ENCODE data around the gene DENND5B. TPM values are rescaled to one million over a fixed set of nuclear protein-coding genes. Genes with fewer than 3 reads are reported as not detected.
"Not testable (repeated sequence)": the region's sequence is repeated elsewhere in the genome, so short reads cannot be mapped to it uniquely, and the experiment has no call there.

The DENND5B gene
- total RNA-seq, 1 experiment from 2014 or later: 34.9 TPM

DNA sequence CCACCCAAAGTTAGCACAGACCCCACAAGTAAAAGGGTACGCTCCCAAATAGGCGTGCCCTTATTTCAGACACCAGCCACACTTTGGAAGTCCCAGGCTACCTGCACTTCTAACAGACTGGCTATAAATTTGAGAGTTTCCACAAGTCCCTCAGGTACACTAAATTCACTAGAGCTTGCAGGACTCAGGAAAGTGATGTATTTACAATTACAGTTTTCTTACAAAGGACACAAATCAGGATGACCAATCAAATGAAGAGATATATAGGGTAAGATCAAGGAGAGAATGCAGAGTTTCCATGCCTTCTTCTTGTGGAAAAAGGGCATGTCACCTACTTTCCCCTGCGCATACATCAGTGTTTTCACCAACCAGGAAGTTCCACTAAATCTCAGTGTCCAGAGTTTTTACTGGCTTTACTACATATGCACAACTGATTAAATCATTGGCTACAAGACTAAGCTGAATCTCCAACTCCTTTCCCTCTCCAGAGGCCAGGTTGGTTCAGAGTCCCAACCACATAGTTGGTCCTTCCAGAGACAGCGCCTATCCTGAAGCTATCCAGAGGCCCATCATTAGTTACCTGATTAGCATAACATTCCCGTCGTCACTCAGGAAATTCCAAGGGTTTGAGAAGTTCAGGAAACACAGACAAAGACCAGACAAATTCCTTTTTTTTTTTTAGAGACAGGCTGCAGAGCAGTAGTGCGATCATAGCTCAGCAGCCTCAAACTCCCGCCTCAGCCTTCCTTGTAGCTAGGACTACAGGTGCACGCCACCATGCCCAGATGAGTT lies 84.2 kb downstream of the DENND5B start:
- intact Hi-C loops (cut with micrococcal nuclease; ENCODE audit: unreplicated experiment): no loop called here
- Mint-ChIP-seq H3K27me3 (ENCODE audit: insufficient read depth, unreplicated experiment) (no peaks in the 10 kb centered on the region), H3K4me3 (ENCODE audit: unreplicated experiment) (no peak overlapping the region), H3K27ac (ENCODE audit: unreplicated experiment) (no peak overlapping the region), H3K36me3 (ENCODE audit: insufficient read depth, unreplicated experiment) (no peaks in the 10 kb centered on the region), H3K9me3 (ENCODE audit: unreplicated experiment) (no peaks in the 10 kb centered on the region), H3K4me1 (ENCODE audit: low read depth, unreplicated experiment) (no peaks in the 10 kb centered on the region)
- H3K36me3 ChIP-seq (ENCODE audit: control insufficient read depth, insufficient read depth, low read length): no peaks in the 10 kb centered on the region
- no TSS peak for BruUV-seq (replicated peaks)
- H3K4me3 ChIP-seq (ENCODE audit: low read depth, low read length): no peak overlapping the region
- H3K4me1 ChIP-seq: 0 out of 2 replicates have a peak, but pooled peaks cover 4% of the 10 kb centered on the region
- no peak for DNase-seq
- CTCF ChIA-PET: no interaction called here
- no peaks in the 10 kb centered on the region for H3K27me3 ChIP-seq (replicated peaks; ENCODE audit: control insufficient read depth, insufficient read depth, low read length)
- POLR2A ChIA-PET: no interaction called here
- H3K9me3 ChIP-seq: peaks cover 13% of the 10 kb centered on the region; the same call in 1 of the 2 replicates
- TF ChIP-seq, protein P1, sequence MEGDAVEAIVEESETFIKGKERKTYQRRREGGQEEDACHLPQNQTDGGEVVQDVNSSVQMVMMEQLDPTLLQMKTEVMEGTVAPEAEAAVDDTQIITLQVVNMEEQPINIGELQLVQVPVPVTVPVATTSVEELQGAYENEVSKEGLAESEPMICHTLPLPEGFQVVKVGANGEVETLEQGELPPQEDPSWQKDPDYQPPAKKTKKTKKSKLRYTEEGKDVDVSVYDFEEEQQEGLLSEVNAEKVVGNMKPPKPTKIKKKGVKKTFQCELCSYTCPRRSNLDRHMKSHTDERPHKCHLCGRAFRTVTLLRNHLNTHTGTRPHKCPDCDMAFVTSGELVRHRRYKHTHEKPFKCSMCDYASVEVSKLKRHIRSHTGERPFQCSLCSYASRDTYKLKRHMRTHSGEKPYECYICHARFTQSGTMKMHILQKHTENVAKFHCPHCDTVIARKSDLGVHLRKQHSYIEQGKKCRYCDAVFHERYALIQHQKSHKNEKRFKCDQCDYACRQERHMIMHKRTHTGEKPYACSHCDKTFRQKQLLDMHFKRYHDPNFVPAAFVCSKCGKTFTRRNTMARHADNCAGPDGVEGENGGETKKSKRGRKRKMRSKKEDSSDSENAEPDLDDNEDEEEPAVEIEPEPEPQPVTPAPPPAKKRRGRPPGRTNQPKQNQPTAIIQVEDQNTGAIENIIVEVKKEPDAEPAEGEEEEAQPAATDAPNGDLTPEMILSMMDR (IDR thresholded peaks at IDR 0.05; ENCODE audit: insufficient read depth in 1 of 2, low read depth in 1 of 2, low read length in 1 of 2, severe bottlenecking in 1 of 2, unreplicated experiment in 1 of 2): no peak

- H3K9me3 ChIP-seq: peaks cover 13% of the 10 kb centered on the region; the same call in 1 of the 2 replicates
- Mint-ChIP-seq H3K9me3 (ENCODE audit: unreplicated experiment) (no peaks in the 10 kb centered on the region), H3K4me1 (ENCODE audit: low read depth, unreplicated experiment) (peaks cover 2% of the 10 kb centered on the region), H3K27me3 (ENCODE audit: insufficient read depth, unreplicated experiment) (no peaks in the 10 kb centered on the region), H3K27ac (ENCODE audit: unreplicated experiment) (no peak overlapping the region), H3K4me3 (ENCODE audit: unreplicated experiment) (no peak overlapping the region), H3K36me3 (ENCODE audit: insufficient read depth, unreplicated experiment) (no peaks in the 10 kb centered on the region)
- TF ChIP-seq, protein P1 (IDR thresholded peaks at IDR 0.05; ENCODE audit: insufficient read depth in 1 of 2, low read depth in 1 of 2, low read length in 1 of 2, severe bottlenecking in 1 of 2, unreplicated experiment in 1 of 2): no peak
- intact Hi-C loops (cut with micrococcal nuclease; ENCODE audit: unreplicated experiment): no loop called here
- CTCF ChIA-PET: interaction anchor here (0.6 kb wide), 1 partner anchor 102 kb away, joined by 5 read pairs; no protein-coding TSS in a partner anchor
- POLR2A ChIA-PET: no interaction called here
- no peaks in the 10 kb centered on the region for H3K36me3 ChIP-seq (ENCODE audit: control insufficient read depth, insufficient read depth, low read length)
- DNase-seq: no peak
- no peaks in the 10 kb centered on the region for H3K27me3 ChIP-seq (replicated peaks; ENCODE audit: control insufficient read depth, insufficient read depth, low read length)
- BruUV-seq (replicated peaks): no TSS peak
- peaks cover 6% of the 10 kb centered on the region; the same call in 1 of the 2 replicates for H3K4me1 ChIP-seq
- no peak overlapping the region for H3K4me3 ChIP-seq (ENCODE audit: low read depth, low read length)
Observed at GRCh38 chr12:31504625-31505222, 86.2 kb downstream of the DENND5B start.

DNA sequence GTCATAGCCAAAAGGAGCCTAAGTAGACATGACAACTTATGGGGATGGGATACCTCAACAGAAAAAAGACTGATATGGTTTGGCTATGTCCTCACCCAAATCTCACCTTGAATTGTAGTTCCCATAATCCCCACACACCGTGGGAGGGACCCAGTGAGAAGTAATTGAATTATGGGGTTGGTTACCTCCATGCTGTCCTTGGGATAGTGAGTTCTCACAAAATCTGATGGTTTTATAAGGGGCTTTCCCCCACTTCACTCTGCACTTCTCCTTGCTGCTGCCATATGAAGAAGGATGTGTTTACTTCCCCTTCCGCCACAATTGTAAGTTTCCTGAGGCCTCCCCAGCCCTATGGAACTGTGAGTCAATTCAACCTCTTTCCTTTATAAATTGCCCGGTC lies 89.9 kb downstream of the DENND5B start:
- H3K27ac Mint-ChIP-seq (ENCODE audit: unreplicated experiment); H3K4me3 Mint-ChIP-seq (ENCODE audit: unreplicated experiment); H3K27me3 ChIP-seq (replicated peaks; ENCODE audit: control insufficient read depth, insufficient read depth, low read length); H3K27me3 Mint-ChIP-seq (ENCODE audit: insufficient read depth, unreplicated experiment); H3K36me3 ChIP-seq (ENCODE audit: control insufficient read depth, insufficient read depth, low read length); H3K36me3 Mint-ChIP-seq (ENCODE audit: insufficient read depth, unreplicated experiment); H3K9me3 Mint-ChIP-seq (ENCODE audit: unreplicated experiment); DNase-seq; POLR2A ChIA-PET; H3K4me3 ChIP-seq (ENCODE audit: low read depth, low read length); BruUV-seq (replicated peaks); intact Hi-C loops (cut with micrococcal nuclease; ENCODE audit: unreplicated experiment): not testable (repeated sequence)
- peaks cover 10% of the 10 kb centered on the region; the same call in 1 of the 2 replicates for H3K4me1 ChIP-seq
- peaks cover 17% of the 10 kb centered on the region for H3K4me1 Mint-ChIP-seq (ENCODE audit: low read depth, unreplicated experiment)
- CTCF ChIA-PET: interaction anchor here (0.6 kb wide), 1 partner anchor 20 kb away, joined by 3 read pairs; no protein-coding TSS in a partner anchor
- H3K9me3 ChIP-seq: peaks cover 13% of the 10 kb centered on the region; the same call in 1 of the 2 replicates

Measured in Caco-2 (cell line).